MCF 10A (cell line): Measurements from ENCODE around the gene TET3. TPM values are rescaled to one million over a fixed set of nuclear protein-coding genes. Genes with fewer than 3 reads are reported as not detected.
A peak's percentile ranks its signal among the peaks of the same experiment; 100 is the strongest.

Source experiments
- BruUV-seq: library from RNA; stranded (reverse); fragments of 400-500 nt; replicated peaks from 2 replicates; lab custom pipeline; 2021; lab: Mats Ljungman, UMichigan
- CTCF ChIA-PET: fragments of 300-600 bp; sonication (Branson Sonifier 250); formaldehyde crosslinking; extraction: SDS; loops from one replicate; lab custom pipeline; 2021; ENCODE audit warnings: antibody characterized with exemption, inconsistent platforms; lab: Yijun Ruan, JAX
- POLR2A ChIA-PET: fragments of 300-600, 350-650 bp; sonication (Branson Sonifier 250); formaldehyde crosslinking; extraction: SDS; loops from one replicate; lab custom pipeline; 2020; ENCODE audit warnings: antibody characterized with exemption, inconsistent platforms; lab: Yijun Ruan, JAX
- DNase-seq: peaks from one replicate; pipeline ENCODE4 v3.0.0-alpha.2; 2018; ENCODE audit not compliant: unreplicated experiment
- H3K27ac Mint-ChIP-seq: one replicate; pipeline ENCODE4 v1.8.0; 2022; ENCODE audit warnings: mild to moderate bottlenecking, low read depth, mixed read lengths; ENCODE audit not compliant: unreplicated experiment
- H3K27me3 Mint-ChIP-seq: one replicate; pipeline ENCODE4 v1.8.0; 2022; ENCODE audit warnings: mixed read lengths; ENCODE audit not compliant: insufficient read depth, unreplicated experiment
- H3K36me3 Mint-ChIP-seq: one replicate; pipeline ENCODE4 v1.8.0; 2022; ENCODE audit warnings: mild to moderate bottlenecking, moderate library complexity, mixed read lengths; ENCODE audit not compliant: insufficient read depth, unreplicated experiment
- H3K4me1 Mint-ChIP-seq: one replicate; pipeline ENCODE4 v1.8.0; 2022; ENCODE audit warnings: mixed read lengths; ENCODE audit not compliant: insufficient read depth, unreplicated experiment
- H3K4me3 Mint-ChIP-seq: one replicate; pipeline ENCODE4 v1.8.0; 2022; ENCODE audit warnings: mild to moderate bottlenecking, moderate library complexity, mixed read lengths; ENCODE audit not compliant: unreplicated experiment
- H3K9me3 Mint-ChIP-seq: one replicate; pipeline ENCODE4 v1.8.0; 2022; ENCODE audit warnings: mixed read lengths; ENCODE audit not compliant: unreplicated experiment
- CTCF ChIP-seq: fragments of 200-600 bp; IDR thresholded peaks from one replicate; pipeline ENCODE4 v1.8.0; 2022; ENCODE audit warnings: antibody characterized with exemption, mild to moderate bottlenecking; ENCODE audit not compliant: unreplicated experiment
- intact Hi-C: fragments of 100-400 bp; cut with micrococcal nuclease; formaldehyde crosslinking; loops from 2 replicates; pipeline ENCODE4 v1.14.1; 2022
- total RNA-seq: library from RNA; stranded (reverse); gene quantifications from 2 replicates; pipeline ENCODE4 v1.2.3, GENCODE V29; 2022

Gene TET3
- total RNA-seq, 1 experiment from 2014 or later, result 17.5 TPM

DNA sequence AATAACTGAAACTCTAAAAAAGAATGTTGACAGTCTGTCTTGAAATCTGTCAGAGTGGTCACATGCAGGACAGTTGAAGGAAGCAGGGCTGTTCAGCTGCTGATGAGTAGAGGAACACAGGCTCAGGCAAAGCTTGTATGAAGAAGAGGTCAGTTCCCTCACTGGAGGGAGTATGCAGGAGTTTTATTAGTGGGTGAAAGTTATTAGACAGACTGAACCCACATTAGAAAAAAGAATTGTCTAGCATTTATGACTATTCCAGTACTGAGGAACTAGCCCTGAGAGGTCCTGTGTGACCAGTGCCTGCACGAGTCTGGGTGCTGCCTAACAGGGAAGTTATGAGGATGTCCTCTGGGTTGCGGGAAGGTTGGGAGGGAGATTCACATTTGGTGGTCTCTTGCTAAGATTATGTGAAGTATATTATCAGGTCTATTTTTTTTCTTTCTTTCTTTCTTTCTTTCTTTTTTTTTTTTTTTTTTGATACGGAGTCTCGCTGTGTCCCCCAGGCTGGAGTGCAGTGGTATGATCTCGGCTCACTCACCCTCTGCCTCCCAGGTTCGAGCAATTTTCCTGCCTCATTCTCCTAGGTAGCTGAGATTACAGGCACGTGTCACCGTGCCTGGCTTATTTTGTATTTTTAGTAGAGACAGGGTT lies 9.6 kb downstream of the TET3 start:
- POLR2A ChIA-PET, result interaction anchor here (0.6 to 1.5 kb wide), 4 partner anchors 12 to 166 kb away, joined by 3 to 5 read pairs (median 4); partner anchors contain the start of gene STAMBP
- no peak for DNase-seq
- intact Hi-C loops, result no loop called here

DNA sequence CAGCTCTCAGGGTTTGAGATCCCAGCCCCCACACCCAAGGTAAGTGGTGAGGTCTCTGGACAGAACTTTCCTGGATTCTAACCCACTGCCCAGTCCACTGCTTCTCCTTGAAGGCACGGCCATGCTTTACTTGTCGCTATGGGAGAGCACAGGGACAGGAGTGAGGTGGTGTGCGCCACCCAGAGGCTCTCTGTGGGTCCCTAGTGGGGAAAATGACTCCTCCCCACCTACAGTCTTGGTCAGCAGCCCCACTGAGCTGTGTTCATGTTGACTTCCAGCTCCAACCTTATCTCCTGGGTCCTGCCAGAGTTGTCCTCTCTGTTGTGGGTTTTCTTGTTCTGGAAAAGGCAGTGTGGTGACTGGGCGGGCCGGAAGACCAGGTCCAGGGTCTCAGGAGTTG lies 11.1 kb downstream of the TET3 start:
- no TSS peak for BruUV-seq
- peaks cover 62% of the 10 kb centered on the region for H3K4me1 Mint-ChIP-seq
- peaks cover 14% of the 10 kb centered on the region for H3K36me3 Mint-ChIP-seq
- H3K27ac Mint-ChIP-seq, result no peak overlapping the region
- intact Hi-C loops, result no loop called here
- no peak for DNase-seq
- no peak for TF ChIP-seq CTCF
- ChIA-PET POLR2A (no interaction called here), CTCF (interaction anchor here (1.5 kb wide), 1 partner anchor 14 kb away, joined by 3 read pairs; no protein-coding TSS in a partner anchor)
- H3K4me3 Mint-ChIP-seq, result no peak overlapping the region
- no peaks in the 10 kb centered on the region for H3K9me3 Mint-ChIP-seq
- H3K27me3 Mint-ChIP-seq, result no peaks in the 10 kb centered on the region

More for the DNA sequence above, 9.6 kb downstream of the TET3 start:
- no TSS peak for BruUV-seq
- Mint-ChIP-seq H3K36me3 (peaks cover 23% of the 10 kb centered on the region), H3K27ac (peak overlapping the region; percentile 68), H3K4me1 (peaks cover 59% of the 10 kb centered on the region), H3K4me3 (no peak overlapping the region), H3K27me3 (no peaks in the 10 kb centered on the region), H3K9me3 (no peaks in the 10 kb centered on the region)
- TF ChIP-seq CTCF, result no peak
- CTCF ChIA-PET, result no interaction called here

DNA sequence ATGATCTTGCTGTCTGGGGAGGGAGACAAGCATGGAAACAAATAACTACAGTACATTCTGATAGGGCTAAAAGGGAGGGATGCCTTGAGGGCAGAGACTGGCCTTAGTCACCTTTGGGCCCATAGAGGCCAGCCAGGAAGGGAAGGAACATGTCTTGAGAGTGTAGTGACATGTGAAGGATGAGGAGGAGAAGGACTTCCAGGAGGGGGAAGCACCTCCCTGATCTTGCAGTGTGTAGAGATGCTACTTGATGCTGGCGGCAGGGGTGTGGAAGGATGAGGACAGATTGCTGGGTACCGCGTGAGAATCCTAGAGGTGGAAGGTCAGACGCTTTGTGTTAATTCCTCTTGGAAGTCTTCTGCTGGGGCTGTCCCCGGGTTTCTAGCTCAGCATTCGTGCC lies 13.1 kb downstream of the TET3 start:
- H3K36me3 Mint-ChIP-seq, result peaks cover 6% of the 10 kb centered on the region
- CTCF ChIA-PET, result no interaction called here
- intact Hi-C loops, result no loop called here
- H3K27me3 Mint-ChIP-seq, result no peaks in the 10 kb centered on the region
- H3K9me3 Mint-ChIP-seq, result no peaks in the 10 kb centered on the region
- H3K4me3 Mint-ChIP-seq, result no peak overlapping the region
- POLR2A ChIA-PET, result interaction anchor here (0.5 to 0.6 kb wide), 3 partner anchors 13 to 28 kb away, joined by 3 read pairs; no protein-coding TSS in a partner anchor
- no TSS peak for BruUV-seq
- peaks cover 66% of the 10 kb centered on the region for H3K4me1 Mint-ChIP-seq
- DNase-seq, result no peak
- H3K27ac Mint-ChIP-seq, result no peak overlapping the region
- TF ChIP-seq CTCF, result no peak

- CTCF ChIA-PET, result no interaction called here
- Mint-ChIP-seq H3K27me3 (no peaks in the 10 kb centered on the region), H3K36me3 (peaks cover 6% of the 10 kb centered on the region), H3K4me3 (no peak overlapping the region), H3K4me1 (peaks cover 65% of the 10 kb centered on the region), H3K9me3 (no peaks in the 10 kb centered on the region), H3K27ac (no peak overlapping the region)
- POLR2A ChIA-PET, result interaction anchor here (0.6 kb wide), 1 partner anchor 18 kb away, joined by 3 read pairs; no protein-coding TSS in a partner anchor
- BruUV-seq, result no TSS peak
- intact Hi-C loops, result no loop called here
- no peak for DNase-seq
- TF ChIP-seq CTCF, result no peak
Measured at GRCh38 chr2:73998451-73998850, 13.7 kb downstream of the TET3 start.
